ENCODE data around the gene CNPY4.
"Not testable (repeated sequence)": the region's sequence is repeated elsewhere in the genome, so short reads cannot be mapped to it uniquely, and the experiment has no call there.

The CNPY4 gene

DNA sequence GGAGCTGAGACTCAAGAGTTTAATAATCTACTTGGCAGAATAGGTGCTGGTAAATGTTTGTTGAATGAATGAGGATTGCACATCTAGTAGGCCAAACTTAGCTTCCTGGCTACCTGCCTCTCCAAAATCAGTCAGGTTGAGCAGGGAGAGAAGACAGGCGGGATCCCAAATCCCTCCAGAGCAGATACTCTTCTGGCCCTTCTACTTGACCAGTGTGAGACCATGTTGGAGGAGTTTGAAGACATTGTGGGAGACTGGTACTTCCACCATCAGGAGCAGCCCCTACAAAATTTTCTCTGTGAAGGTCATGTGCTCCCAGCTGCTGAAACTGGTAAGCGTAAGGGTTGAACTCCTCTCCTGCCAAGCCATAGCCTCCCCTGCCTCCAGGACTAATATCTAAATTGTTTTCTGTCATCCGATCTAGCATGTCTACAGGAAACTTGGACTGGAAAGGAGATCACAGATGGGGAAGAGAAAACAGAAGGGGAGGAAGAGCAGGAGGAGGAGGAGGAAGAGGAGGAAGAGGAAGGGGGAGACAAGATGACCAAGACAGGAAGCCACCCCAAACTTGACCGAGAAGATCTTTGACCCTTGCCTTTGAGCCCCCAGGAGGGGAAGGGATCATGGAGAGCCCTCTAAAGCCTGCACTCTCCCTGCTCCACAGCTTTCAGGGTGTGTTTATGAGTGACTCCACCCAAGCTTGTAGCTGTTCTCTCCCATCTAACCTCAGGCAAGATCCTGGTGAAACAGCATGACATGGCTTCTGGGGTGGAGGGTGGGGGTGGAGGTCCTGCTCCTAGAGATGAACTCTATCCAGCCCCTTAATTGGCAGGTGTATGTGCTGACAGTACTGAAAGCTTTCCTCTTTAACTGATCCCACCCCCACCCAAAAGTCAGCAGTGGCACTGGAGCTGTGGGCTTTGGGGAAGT, 5.1 kb downstream of the CNPY4 start:
- FAIRE-seq (no peak), DNase-seq (ENCODE audit: insufficient read length) (no peak)
- TF ChIP-seq POLR2AphosphoS5 (IDR thresholded peaks at IDR 0.05; ENCODE audit: low read depth, low read length) (no peak), POLR2A (IDR thresholded peaks at IDR 0.05; ENCODE audit: low read depth, low read length) (0 out of 2 replicates have a peak, but pooled peaks have one; percentile 10), TAF1 (IDR thresholded peaks at IDR 0.05; ENCODE audit: borderline replicate concordance, low read depth, low read length) (no peak)

DNA sequence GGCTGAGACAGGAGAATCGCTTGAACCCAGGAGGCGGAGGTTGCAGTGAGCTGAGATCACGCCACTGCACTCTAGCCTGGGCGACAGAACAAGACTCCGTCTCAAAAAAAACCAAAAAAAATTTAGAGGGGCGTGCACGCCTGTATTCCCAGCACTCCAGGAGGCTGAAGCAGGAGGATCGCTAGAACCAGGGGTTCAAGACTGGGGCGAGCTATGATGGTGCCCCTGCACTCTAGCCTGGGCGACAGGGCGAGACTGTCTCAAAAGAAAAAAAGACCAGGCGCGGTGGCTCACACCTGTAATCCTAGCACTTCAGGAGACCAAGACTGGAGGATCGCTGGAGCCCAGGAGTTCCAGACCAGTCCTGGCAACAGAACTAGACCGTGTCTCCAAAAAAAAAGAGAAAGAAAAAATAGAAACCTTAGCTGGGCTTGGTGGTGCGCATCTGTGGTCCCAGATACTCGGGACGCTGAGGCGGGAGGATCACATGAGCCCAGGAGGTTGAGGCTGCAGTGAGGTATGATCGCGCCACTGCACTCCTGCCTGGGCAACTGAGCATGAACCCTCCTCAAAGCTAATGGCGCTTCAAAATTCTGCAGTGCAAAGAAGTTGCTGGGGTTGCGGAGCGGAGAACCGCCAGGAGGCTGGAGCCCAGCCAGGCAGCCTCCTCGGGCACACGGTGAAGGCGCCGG, 7.0 kb downstream of the CNPY4 start:
- no peak for DNase-seq (ENCODE audit: insufficient read length)
- TF ChIP-seq POLR2A (IDR thresholded peaks at IDR 0.05; ENCODE audit: low read depth, low read length), result no peak
- TF ChIP-seq POLR2AphosphoS5 (IDR thresholded peaks at IDR 0.05; ENCODE audit: low read depth, low read length), result no peak
- TF ChIP-seq TAF1 (IDR thresholded peaks at IDR 0.05; ENCODE audit: borderline replicate concordance, low read depth, low read length), result peak; percentile 73; the same call in 1 of the 2 replicates
- no peak for FAIRE-seq

DNA sequence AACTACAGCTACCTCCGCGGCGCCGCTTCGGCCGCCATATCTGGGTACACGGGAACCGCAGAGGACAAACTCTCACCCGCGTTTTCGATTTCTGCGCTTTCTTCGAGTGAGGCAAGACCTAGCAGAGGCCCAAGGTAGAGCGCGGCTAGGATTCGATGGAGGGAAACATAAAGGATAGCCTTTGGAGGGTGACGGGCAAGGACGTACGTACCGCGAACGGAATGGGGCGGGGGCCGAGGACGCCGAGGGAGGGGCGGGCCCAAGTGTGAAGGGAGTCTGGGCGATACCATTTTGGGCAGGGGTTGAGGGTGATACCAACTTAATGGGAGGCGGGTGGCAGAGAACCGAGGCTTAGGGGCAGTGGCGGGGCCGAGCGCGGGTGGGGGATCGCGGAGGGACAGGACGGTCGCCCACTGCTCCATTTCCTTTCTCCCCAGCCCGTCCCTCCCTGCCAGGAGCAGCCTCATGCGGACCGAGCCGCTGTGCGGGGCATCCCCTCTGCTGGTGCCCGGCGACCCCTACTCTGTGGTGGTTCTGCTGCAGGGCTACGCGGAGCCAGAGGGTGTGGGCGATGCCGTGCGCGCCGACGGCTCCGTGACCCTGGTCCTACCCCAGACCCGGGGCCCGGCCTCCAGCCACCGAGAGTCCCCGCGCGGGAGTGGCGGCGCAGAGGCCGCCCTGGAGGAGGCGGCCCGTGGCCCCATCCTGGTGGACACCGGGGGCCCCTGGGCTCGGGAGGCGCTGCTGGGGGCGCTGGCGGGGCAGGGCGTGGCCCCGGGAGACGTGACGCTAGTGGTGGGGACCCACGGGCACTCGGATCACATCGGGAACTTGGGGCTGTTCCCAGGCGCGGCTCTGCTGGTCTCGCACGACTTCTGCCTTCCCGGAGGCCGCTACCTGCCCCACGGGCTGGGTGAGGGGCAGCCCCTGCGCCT, 7.8 kb downstream of the CNPY4 start, which contains the start of gene MBLAC1:
Gene MBLAC1, plus strand, starts transcription at position 37 of the 935 bp plus-strand sequence. Its CDS starts 429 bp downstream, at position 466.
- FAIRE-seq (peak; percentile 95), DNase-seq (ENCODE audit: insufficient read length) (peak; percentile 83)
- peak; percentile 89 for TF ChIP-seq POLR2A (IDR thresholded peaks at IDR 0.05; ENCODE audit: low read depth, low read length)
- TF ChIP-seq TAF1 (IDR thresholded peaks at IDR 0.05; ENCODE audit: borderline replicate concordance, low read depth, low read length), result no peak; the same call in 1 of the 2 replicates
- TF ChIP-seq POLR2AphosphoS5 (IDR thresholded peaks at IDR 0.05; ENCODE audit: low read depth, low read length), result peak; percentile 83

DNA sequence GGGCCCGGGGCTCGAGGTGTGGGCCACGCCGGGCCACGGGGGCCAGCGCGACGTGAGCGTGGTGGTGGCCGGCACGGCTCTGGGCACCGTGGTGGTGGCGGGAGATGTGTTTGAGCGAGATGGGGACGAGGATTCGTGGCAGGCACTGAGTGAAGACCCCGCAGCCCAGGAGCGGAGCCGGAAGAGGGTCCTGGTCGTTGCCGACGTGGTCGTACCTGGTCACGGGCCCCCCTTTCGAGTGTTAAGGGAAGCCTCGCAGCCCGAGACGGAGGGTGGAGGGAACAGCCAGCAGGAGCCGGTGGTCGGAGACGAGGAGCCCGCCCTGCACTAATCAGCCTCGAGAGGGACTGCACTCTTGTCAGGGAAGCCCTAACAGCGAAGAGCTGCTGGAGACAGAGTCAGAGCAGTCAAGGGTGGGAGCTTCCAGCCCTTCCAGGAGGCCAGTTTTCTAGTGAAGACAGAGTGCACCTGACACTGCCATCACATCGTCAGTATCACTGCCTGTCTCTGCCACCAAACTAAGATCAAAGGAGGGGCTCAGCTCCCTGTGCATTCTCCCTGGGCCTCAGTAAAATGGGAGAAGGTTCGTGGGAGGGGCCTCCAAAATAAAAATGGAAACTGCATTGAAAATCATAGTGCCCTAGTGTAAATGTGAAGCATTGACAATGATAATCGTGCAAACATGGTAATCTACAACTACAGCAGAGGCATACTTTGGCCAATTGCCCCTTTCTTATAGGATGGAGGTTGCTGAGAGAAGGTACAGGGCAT, 8.6 kb downstream of the CNPY4 start:
- TF ChIP-seq POLR2A (IDR thresholded peaks at IDR 0.05; ENCODE audit: low read depth, low read length) (no peak), TAF1 (IDR thresholded peaks at IDR 0.05; ENCODE audit: borderline replicate concordance, low read depth, low read length) (no peak), POLR2AphosphoS5 (IDR thresholded peaks at IDR 0.05; ENCODE audit: low read depth, low read length) (no peak)
- DNase-seq (ENCODE audit: insufficient read length) (no peak), FAIRE-seq (no peak)

DNA sequence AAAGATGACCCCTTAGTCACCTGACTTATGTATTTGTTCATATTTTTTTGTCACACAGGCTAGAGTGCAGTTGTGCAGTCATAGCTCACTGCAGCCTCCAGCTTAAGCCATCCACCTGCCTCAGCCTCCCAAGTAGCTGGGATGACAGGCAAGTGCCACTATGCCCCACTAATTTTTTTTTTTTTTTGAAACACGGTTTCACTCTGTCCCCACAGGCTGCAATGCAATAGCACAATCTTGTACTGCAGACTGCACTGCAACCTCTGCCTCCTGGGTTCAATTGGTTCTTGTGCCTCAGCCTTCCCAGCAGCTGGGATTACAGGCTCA, 9.2 kb downstream of the CNPY4 start:
- no peak for TF ChIP-seq TAF1 (IDR thresholded peaks at IDR 0.05; ENCODE audit: borderline replicate concordance, low read depth, low read length)
- no peak for TF ChIP-seq POLR2A (IDR thresholded peaks at IDR 0.05; ENCODE audit: low read depth, low read length)
- TF ChIP-seq POLR2AphosphoS5 (IDR thresholded peaks at IDR 0.05; ENCODE audit: low read depth, low read length), result no peak
- no peak for FAIRE-seq
- DNase-seq (ENCODE audit: insufficient read length), result no peak

DNA sequence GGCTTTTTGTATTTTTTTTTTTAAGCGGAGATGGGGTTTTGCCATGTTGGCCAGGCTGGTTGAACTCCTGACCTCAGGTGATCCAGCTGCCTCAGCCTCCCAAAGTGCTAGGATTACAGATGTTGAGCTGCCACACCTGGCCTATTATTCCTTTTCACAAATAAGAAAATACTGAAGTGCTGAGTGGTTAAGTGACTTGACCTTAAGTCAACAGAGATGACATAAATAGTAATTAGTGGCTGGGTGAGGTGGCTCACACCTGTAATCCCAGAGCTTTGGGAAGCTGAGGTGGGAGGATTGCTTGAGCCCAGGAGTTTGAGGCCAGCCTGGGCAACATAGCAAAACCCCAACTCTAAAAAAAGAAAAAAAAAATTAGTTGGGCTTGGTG, 10.8 kb downstream of the CNPY4 start:
- DNase-seq (ENCODE audit: insufficient read length); FAIRE-seq: not testable (repeated sequence)

DNA sequence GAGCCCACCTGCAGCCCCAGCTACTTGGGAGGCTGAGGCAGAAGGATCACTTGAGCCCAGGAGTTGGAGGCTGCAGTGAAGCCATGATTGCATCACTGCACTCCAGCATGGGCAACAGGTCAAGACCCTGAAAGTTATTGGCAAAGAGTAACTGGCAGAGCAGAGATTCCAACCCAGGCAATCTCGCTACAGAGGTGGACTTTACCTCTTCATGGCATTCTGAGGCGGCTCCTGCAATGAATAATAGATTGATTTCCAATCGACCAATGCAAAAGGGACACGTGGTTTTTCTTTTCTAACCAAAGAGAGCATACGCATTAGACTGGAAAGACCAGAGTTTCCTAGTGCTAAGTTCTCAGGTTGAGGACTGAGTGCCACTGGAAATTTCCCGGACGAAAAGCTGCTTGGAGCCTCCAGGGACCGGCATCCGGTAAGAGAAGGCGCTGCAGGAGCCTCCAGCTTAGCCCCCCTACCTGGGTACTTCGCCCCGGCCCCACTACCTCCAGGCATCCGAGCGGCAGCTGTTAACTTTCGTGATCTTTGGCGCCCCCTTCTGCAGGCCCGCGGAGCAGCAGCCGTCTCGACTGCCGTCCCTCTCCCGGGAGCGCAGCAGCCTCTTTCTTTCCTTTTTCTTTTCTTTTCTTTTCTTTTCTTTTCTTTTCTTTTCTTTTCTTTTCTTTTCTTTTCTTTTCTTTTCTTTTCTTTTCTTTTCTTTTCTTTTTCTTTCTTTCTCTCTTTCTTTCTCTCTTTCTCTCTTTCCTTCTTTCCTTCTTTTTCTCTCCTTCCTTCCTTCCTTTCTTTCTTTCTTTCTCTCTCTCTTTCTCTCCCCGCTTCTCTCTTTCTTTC, 11.4 kb downstream of the CNPY4 start:
- FAIRE-seq (peak; percentile 65), DNase-seq (ENCODE audit: insufficient read length) (no peak)
- TF ChIP-seq POLR2A (IDR thresholded peaks at IDR 0.05; ENCODE audit: low read depth, low read length) (no peak), POLR2AphosphoS5 (IDR thresholded peaks at IDR 0.05; ENCODE audit: low read depth, low read length) (no peak), TAF1 (IDR thresholded peaks at IDR 0.05; ENCODE audit: borderline replicate concordance, low read depth, low read length) (no peak)

DNA sequence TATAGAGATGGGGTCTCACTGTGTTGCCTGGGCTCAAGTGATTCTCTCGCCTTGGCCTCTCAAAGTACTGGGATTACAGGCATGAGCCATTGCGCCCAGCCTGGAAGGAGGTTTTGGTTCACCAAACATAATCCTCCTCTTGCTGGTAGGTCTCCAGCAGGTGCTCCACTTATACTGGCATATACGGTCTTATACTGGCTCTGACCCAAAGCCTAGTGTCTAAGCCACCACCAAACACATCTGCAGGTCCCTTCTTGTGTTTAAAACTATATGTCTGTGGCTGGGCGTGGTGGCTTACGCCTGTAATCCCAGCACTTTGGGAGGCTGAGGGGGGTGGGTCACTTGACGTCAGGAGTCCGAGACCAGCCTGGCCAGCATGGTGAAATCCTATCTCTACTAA, 12.7 kb downstream of the CNPY4 start:
- FAIRE-seq, result no peak
- TF ChIP-seq POLR2AphosphoS5 (IDR thresholded peaks at IDR 0.05; ENCODE audit: low read depth, low read length), result no peak
- no peak for TF ChIP-seq TAF1 (IDR thresholded peaks at IDR 0.05; ENCODE audit: borderline replicate concordance, low read depth, low read length)
- no peak for TF ChIP-seq POLR2A (IDR thresholded peaks at IDR 0.05; ENCODE audit: low read depth, low read length)
- no peak for DNase-seq (ENCODE audit: insufficient read length)

DNA sequence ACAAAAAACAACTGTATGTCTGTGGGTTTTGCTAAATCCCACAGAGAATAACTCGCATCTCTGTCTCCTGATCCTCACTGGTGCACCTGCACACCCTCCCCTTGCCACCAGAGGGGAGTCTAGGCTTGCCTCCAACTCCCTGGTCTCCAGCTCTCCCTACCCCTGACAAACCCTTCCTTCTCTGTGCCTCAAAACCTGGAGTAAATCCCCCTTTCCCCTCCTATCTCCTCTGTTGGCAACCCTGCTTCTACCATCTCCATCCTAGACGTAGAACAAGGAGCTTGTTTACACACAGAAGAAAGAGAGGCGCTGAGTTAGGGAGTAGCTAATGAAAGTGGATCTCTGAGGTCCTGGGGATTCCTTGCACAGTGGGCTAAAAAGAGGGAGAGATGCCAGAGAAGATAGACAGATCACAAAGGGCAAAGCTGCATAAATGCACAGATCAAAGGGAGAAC, 13.3 kb downstream of the CNPY4 start:
- peak; percentile 94 for FAIRE-seq

More for the DNA sequence above, 13.3 kb downstream of the CNPY4 start:
- DNase-seq (ENCODE audit: insufficient read length), result peak; percentile 70
- TF ChIP-seq TAF1 (IDR thresholded peaks at IDR 0.05; ENCODE audit: borderline replicate concordance, low read depth, low read length), result no peak
- TF ChIP-seq POLR2AphosphoS5 (IDR thresholded peaks at IDR 0.05; ENCODE audit: low read depth, low read length), result no peak
- TF ChIP-seq POLR2A (IDR thresholded peaks at IDR 0.05; ENCODE audit: low read depth, low read length), result no peak
